Stimulated activated CD4-positive, alpha-beta T cell treated with anti-CD3 and anti-CD28 coated beads, Interleukin-1b, Interleukin-23, amount 100 ng/mL, for 48 hours (primary cell): ENCODE results near the gene ST8SIA6.
"Not testable (repeated sequence)": the region's sequence is repeated elsewhere in the genome, so short reads cannot be mapped to it uniquely, and the experiment has no call there.

Experiments
- DNase-seq: peaks from one replicate; pipeline ENCODE4 v3.0.0-alpha.2; 2020

Gene ST8SIA6

DNA sequence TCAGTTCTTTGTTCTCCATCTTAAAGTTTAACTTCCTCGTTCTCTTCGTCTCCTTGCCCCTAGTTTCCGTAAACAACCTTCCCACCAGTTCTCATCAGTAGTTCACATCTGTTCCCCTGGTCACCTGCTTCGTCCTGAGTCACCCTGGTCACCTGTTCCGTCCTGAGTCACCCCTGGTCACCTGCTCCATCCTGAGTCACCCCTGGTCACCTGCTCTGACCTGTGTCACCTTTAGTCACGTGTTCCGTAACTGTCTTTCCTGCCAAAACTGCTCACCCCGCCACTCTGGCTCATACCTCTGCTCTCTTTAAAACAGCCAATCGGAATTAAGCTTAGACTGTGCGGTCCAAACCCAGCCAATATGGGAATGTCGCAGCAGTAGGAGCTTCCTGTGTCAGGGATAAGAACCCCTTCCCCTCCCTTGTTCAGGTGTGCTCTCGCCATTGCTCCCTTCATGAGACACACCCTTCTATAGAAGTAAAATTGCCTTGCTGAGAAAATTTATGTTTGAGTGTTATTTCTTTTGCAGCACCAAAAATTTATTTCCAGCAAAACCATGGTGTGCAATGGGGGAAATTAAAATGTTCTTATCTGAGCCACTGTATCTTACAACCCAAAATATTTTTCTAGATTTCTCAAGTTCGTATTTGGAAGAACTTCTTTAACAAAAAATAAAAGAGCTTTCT lies 114.1 kb downstream of the ST8SIA6 start:
- DNase-seq, result no peak

DNA sequence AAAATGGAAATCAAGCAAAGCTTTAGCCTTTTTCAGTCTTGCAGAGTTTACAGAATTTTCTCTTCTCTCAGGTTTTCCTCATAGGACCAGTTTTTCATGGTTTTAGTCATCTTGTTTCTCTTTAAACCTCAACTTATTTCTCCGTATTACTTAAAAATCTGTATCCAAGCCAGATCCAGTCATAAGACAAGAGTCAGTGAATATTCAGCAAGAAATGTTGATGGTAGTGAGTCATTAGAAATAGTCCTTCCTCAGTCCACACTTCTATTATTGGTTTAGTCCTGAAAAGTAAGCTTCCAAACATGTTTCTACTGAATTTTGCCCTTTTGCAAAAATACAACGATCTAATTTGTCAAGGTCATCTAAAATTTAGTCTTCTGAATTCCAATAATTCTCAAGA lies 119.3 kb downstream of the ST8SIA6 start:
- no peak for DNase-seq

DNA sequence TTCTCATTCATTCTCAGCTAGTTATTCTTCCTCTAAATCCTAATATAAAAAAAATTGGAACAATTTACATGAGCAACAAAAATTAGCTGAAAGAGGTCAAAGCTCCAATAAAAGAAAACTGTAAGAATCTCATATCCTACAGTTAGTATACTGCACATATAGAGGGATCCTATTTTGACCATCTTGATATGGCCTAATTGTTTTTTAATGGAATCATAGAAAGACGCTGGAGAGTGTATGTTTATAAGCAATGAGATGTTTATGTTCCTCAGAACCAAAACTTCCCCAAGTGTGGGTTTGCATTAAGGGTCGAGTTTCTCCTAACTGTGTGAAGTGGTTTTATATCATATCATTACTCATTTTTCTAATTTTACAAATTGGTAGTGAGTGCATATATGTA lies 123.9 kb downstream of the ST8SIA6 start:
- DNase-seq, result no peak

DNA sequence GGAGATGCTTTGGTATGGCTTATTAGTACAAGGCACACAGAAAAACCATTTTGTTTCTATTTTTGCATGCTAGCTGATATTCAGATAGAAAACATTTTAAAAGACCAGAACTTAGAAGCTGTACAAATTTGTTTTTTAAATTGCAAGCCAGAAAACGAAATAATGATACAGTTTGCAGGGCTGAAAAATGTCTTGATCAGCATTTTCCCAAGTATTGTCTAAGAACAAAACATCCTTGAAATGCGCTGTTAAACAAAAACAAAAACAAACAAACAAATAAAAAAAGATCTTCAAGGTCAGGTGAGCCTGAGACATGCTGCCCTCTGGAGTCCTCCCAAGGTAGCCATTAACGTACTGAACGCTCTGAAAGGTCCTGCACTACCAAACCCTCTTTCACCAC lies 128.0 kb downstream of the ST8SIA6 start:
- no peak for DNase-seq

DNA sequence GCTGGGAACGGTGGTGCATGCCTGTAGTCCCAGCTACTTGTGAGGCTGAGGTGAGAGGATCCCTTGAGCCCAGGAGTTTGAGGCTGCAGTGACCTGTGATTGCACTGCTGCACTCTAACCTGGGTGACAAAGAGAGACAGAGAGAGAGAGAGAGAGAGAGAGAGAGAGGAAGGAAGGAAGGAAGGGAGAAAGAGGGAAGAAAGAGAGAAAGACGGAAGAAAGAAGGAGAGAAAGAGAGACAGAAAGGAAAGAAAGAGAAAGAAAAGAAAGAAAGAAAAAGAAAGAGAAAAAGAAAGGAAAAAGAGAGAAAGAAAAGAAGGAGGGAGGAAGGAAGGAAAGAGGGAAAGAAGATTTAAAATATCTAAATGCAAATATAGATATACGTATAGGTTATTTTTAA lies 132.4 kb downstream of the ST8SIA6 start:
- not testable (repeated sequence) for DNase-seq

DNA sequence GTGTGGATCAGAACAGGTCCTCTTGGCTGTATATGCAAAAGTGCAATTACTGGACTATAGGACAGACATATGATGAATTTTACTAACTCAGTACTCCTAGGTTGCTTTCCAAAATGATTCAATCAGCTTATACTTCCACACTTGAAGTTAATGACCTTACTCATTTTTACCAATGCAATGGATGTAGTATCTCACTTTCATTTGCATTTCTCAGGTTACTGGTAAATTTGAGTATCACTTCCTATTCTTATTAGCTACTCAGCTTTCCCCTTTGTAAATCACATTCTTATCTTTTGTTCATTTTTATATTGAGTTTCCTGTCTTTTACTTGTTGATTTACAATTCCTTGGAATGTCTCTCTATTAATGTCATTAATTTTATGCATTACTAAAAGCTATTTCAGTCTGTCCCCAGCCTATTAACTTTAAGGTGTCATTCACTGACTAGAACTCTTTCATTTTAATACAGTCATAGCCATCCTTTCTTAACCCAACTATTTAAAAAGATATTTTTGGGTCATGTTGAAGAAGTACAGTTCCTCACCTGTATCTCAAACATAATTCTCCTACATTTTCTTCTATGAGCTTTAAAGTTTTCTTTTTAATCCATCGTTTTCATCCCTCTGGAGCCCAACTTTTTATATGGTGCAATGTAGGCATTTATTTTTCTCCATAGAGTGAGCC lies 137.8 kb downstream of the ST8SIA6 start:
- no peak for DNase-seq

DNA sequence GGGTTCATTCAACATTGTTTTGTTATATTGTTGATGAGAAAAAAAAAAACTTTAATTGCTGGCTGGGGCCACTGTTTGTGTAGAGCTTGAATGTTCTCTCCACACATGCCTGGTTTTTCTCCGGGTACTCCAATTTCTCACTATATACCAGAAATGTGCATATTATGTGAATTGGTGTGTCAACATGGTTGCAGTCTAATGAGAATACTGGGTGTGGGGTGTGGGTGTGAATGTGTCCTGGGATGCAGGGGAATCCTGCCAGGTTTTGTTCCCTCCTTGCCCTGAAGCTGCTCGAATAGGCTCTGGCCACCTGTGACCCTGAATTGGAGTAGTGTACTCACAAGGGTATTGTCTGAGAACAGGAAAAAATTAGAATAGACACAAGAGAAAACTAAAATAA lies 145.0 kb downstream of the ST8SIA6 start:
- no peak for DNase-seq

DNA sequence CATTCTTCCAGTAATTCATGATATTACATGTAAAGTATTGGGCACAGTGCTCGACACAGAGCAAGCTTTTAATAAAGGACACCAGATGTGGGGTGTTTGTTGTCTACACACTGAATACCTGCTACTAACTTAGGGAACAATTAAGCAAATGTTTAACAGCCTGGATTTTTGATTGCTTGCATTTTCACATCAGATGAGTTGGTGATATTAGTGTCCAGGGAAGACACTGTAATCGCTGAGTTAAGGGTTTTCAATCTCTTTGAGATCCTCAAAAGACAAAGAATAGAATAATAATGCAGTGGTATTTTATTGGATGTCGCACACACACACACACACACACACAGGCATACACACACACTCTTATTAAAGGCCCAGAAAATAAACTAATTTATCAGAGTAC lies 147.3 kb downstream of the ST8SIA6 start:
- no peak for DNase-seq

DNA sequence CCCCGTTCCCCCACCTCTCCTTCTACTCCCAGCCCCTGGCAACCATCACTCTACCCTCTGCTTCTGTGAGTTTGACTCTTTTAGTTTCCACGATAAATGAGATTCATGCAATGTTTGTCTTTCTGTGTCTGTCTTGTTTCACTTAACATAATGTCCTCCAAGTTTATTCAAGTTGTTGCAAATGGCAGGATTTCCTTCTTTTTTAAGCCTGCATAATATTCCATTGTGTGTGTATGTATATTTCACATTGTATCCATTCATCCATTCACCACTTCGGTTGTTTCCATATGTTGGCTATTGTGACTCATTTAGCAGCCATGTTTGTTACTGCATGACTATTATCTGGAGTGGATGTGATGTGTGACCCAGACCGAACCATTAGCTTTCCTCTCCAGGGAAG lies 162.0 kb downstream of the ST8SIA6 start:
- DNase-seq, result no peak

DNA sequence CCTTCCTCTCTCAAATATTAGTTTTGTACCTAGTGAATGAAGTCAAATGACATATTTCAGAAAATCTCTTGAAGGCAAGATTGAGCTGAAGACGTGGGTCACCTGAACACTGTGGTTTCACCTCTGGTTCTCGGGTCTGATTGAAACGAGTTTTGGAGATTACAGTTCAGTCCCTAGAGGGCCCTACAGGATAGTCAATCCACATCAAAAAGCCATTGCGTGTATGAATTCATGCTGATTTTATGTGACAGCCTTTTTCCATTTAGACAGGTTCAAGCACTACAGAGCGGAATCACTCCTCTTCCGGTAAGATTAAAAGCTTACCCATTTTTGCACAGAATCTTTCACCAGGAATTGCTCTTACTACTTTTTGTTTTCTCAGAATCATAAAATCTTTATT lies 164.2 kb downstream of the ST8SIA6 start:
- DNase-seq, result no peak

DNA sequence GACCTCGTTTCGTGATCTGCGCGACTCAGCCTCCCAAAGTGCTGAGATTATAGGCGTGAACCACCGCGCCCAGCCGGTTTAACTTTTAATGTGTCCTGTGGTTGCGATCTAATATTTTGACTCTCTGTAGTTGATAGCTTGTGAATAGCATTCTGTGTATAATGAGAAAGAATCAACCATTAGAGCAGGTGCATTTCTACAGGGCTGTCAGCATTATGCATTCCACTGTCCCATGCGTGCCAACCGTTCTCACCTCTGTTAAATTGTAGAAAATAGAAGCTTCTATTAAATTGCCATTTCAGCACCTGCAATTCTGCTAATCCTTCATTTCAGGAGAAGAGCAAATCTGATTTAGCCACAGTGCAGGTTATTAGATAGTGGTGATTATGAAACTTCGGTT lies 164.6 kb downstream of the ST8SIA6 start:
- DNase-seq, result no peak

DNA sequence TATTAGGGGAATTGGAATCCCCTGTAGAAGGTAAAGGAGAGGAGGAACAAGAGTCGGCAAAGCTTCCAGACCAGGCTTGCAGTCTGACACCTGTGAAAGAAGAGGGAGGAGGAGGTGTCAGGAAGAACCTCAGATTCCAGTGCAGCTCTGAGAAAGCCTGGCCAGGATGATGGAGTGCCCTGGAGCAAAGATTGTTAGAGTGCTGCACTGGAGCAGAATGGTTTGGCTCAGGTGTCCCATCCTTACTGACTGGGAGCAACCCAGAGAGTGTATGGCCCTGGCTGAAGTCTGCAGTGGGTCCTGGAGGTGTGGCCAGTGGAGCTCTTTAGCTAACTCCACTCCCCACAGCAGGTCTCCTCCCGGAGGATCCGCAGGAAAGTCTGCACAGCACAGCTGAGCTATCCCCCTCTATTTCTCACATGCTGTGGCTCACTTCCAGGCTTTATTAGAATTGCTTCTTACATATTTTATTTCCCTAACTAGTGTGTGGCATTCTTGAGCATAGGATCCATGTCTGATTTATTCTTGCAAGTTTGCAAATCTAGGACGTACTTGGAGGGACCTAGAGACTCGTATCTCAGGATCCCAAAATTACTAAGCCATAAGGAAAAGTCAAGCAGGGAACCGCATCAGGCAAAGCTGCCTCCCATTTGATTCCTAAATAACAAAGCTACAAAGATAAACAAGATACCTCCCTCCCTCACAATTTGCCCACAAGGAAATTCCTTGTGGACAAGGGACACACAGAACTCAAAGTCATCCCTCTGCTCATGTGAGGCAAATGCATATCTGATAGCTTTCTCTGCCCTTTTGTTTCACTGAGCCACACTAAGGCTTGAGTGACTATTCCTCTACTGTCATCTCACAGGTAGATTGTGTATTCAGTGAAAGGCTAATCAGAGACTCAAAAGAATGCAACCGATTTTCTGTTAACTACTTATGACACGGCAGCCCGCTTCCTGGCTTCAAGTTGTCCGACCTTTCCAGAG lies 167.5 kb downstream of the ST8SIA6 start:
- DNase-seq, result no peak

DNA sequence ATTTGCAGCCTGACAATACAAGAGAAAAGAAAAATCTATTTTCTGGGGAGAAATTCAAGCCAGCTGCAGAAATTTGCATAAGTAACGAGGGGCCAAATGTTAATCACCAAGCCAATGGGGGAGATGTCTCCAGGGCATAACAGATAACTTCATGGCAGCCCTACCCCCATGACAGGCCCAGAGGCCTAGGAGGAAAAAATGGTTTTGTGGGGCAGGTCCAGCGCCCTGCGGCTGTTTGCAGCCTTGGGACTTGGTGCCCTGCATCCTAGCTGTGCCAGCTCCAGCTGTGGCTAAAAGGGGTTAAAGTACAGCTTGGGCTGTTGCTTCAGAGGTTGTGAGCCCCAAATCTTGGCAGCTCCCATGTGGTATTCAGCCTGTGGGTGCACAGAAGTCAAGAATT lies 172.1 kb downstream of the ST8SIA6 start:
- DNase-seq, result no peak

DNA sequence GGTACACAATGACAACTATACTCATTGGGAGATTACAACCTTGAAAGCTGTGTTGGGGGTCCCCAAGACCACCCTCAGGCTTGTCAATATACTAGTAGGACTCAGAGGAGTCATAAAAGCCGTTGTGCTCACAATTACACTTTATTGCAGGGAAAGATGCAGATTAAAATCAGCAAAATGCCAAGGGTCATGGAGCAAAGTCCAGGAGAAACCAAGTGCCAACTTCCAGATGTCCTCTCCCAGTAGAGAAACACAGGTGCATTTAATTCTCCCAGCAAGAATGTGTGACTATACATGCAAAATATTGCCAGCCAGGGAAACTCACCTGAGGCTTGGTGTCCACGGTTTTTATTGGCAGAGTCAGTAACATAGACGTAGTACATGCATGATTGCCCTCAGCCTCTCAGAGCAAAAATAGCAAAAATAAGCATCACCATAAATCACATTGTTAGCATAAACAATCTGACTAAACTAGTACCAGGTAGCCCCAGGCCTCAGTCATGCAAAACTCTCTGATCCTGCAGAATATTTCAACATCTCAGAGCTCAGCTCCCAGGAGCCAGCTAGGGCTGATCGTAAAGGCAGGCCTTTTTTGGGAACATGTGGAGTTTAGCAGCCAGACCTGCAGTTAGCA lies 175.7 kb downstream of the ST8SIA6 start:
- no peak for DNase-seq

DNA sequence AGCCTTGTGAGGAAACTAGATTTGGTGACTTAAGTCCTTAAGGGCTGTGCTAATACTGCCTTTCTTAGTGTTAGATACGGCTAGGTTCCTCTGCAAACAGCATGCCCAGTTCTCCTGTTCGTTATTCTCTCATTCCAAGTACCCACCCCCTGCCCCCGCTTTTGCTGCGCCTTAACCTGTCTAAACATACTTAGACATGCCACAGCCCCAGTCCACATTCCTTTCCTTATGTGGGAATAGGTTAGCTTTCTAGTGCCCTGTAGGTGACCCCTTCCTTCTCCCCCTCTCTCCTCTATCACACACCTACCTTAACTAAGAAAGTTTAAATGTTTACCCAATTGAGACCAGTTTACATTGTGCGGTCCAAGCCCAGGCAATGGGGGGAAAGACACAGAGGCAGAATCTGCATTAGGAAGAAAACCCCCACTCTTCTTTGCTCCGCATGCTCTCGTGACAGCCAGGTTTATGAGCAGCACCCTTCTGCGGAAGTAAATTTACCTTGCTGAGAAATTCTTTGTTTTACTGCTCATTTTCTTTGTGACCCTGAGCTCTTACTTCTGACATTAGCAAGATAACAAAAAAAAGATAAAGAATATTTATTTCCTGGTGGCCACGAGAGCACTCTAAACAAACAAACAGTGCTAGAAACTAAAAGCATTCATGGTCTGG lies 177.5 kb downstream of the ST8SIA6 start:
- no peak for DNase-seq

DNA sequence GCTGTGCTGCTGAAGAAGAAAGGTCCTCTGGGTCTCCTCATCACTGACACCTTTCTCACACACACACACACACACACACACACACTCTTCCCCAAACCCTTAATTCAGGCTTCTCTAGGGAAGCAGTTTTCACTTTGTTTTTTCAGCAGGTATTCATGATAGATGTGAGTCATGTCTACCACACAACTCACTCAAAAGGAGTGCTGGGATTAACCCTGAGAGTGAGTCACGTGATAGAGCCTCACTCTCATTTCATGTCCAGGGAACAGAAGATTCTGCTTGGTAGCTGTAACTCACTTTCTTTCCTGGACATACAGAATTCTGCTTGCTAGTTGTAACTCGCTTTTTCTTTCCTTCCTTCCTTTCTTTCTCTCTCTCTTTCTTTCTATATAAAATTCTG lies 181.0 kb downstream of the ST8SIA6 start:
- DNase-seq, result no peak

DNA sequence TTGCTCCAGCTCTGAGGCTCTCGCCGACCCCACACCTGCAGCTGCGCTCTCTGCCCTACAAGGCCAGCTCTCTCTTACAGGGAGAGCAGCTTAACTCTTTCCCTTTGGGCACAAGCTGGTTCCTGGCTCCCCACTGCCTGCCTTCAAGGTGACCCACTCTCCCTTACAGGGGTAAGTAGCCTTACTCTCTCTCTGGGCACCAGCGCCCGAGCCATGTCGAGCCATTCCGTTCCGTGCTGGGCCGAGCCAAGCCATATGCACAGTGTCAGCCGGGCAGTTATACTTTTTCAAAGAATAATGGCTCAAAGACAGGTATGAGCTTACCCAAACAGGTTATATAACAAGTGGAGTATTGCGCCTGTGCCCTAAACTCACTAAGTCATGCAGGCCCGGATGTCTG lies 181.7 kb downstream of the ST8SIA6 start:
- DNase-seq, result no peak
